Inflammatory macrophage (primary cell): Measurements from ENCODE around the gene SETD1B.

Experiments
- DNase-seq, 2 donors: peaks; one replicate each; pipeline ENCODE4 v3.0.0-alpha.2; 2020 to 2022

Gene SETD1B

DNA sequence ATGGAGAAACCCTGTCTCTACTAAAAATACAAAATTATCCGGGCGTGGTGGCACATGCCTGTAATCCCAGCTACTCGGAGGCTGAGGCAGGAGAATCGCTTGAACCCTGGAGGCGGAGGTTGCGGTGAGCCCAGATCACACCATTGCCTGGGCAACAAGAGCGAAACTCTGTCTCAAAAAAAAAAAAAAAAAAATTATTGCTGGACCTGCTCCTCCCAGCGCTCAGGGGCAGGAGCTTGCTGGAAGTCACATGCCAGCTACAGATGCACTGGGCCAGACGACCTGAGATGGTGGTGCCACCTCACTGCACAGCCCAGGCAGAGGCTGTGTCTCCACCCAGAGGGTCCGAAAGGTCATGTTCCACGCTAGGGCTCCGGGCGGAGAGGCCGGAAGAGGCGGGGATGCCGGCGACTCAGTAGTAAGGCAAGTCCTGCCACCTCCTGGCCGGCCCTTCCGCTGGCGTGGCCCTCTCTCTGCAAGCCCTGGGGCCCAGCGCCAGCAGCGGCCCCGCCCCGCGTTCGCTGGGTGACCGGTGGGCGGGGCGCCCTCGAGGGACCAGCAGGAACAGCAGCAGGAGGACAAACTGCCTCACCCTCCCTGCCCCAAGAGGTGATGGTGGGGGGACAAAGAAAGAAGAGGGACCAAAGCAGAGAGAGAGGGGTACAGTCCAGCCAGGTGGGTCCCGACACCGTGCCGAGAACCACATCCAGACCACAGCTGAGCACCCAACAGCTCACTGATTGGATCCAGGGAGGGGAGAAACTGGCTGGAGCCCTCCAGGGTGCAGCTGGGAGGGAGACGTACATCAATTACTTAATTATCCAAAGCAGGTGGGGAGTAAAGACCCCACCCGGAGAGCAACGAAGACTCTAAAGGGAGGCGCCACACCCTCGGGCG lies 6.7 kb upstream of the SETD1B start:
- DNase-seq: peak; percentile 72

DNA sequence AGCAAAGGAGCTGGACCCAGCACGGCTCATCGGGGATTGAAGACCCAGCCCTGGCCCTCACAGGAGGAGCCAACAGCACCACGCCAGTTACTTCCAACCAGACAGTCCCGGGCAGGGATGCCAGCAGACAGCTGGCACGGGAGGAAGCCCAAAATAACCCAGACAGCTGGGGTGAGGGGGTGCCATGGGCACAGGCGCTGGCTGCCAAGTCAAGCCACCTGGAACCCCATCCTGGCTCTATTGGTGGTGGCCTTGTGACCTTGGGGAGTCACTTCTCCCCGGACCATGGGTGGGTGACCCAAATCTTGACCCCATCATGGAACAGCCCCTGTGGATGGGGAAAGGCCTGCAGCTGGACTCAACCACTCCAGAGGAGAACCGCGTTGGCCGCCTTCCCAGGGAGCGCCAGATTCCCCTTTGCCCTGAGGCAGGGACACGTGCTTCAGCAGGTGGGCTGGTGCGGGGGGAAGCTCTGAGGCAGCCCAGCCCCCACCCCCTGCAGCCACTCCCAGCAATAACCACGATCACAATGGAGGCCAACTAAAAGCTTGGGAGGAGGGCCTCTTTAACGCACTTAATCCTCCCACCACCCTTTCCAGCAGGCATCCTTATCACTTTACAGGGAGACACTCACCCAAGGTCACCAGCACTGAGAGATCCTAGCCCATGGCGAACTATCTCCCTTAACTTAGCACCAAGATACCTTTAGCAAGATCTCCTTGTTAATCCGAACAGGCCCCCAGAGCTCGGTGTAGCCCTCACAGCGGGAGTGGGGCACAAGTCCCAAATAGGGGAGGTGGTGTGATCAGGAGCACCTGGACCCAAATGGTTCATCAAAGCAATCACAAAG lies 5.6 kb upstream of the SETD1B start:
- no peak for DNase-seq

DNA sequence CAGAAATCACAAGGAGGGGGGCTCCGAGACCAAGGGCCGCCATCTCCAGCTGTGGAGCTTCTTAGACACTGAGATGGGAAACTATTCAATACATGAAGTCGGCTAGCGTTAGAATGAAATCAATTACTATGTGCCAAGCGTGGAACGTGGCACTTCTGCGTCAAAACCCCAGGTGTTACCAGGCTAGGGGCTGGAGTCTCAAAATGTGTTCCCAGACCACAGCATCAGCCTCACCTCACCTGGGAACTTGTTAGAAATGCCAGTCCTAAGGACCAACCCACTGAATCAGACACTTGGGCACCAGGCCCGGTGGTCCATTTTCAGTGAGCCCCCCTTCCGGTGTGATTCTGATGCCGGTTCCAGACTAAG lies 5.0 kb upstream of the SETD1B start:
- DNase-seq: no peak

DNA sequence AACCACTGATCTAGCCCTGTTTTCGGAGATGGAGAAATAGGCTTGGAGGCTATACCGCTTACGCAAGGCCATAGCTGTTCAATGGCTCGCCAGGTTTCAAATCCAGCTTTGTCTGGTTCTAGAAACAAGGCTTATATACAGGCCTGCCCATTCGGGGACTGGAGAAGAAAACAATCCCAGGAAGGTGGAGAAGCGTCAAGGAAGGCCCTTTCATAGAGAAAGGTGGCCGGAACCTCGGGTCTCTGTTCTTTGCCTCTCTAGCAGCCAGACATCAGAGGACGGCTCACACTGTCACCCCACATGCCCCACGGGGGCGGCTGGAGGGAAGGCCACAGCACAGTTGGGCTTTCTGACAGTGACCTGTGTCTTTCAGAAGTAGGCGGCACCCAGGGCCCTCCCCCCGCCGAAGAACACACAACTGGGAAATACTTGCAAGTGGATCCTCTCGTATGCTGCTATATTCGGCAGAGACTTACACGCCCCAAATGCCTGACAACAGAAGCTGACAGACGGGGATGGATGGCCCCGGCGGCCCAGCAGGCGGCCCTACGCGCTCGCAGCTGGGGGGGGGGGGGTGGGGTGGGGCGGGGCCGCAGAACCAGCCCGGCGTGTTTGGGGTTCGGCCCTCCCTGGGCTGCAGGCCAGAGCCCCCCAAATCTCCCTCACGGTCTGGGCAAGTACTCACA lies 4.5 kb upstream of the SETD1B start:
- DNase-seq: peak; percentile 74 to 89

DNA sequence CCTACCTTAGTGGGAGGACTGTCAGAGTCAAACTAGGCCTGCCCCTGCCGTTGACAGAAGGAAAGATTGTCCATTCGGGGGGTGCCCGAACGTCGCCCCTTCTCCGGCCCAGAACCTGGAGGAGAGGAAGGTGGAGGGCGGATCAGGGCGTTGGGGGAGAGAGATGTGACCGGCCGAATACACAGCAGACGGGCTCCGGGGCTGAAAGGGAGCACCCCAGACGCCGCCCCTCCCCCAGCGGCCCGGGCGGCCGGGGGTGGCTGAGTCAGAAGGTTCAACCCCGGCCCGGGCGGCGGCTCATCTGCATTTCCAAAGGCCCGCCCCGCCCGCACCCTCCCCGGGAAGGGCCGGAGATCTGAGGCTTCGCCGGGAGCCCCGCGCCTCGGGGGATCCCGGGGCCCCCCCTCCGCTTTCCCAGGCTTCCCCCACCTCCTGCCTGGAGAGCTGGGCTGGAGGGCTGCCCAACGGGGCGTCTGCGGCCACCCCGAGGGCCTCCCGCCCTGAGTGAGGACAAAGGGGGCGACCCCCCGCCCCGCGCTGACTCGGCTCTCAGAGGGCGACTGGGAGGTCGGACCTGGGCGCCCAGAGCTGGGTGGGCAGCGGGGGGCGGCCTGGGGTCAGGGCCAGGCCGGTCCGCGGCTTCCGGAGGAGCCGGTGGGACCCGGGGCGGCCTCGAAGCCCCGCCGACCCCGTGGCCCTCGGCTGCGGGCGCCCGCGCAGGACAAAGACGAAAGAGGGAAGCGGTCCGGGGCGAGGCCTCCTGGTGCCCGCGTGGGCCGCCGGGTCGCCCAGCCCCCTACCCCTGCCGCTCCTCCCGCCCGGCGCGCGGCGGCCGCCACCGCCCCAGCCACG lies 3.7 kb upstream of the SETD1B start:
- peak; percentile 85 to 91 for DNase-seq

DNA sequence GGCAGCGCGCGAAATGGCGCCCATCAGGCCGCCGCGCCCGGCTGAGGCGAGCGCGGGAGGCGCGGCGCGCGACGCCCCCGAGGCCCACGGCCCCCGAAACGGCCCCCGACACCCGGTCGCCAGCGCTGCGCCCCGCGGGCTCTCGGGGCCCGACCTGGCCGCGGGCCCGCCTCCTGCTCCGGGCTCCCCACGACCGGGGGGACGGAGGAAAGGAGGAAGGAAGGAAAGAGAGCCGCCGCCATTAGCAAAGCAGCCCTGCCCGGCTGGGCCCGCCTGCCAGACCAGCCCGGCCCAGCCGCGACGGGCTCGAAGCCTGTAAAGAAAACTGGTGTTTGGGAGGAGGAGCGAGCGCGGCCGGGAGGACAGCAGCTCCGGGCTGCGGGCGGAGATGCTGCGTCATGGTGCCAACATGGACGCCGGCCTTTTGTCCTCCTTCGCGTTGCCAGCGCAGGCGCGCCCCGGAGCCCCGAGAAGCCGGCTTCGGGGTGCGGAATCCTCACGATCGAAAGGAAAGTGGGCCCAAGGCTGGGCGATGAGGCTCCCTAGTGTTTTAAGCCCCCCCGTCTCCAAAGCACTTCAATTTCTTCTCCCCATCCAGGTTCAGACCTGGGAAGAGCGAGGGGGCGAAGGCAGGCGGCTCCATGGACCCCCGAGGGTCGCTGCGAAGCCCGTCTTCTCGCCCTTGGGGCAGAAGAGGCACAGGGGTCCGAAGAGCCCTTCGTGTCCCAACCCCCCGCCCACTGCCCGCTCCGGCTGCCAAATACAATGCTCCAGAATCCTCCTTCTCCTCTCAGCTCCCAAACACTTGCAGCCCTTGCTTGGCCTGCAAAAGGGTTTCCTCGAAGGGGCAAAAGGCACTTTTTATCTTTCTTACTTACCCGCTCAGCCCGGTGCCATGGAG lies 2.9 kb upstream of the SETD1B start:
- DNase-seq: peak; percentile 63 to 69

DNA sequence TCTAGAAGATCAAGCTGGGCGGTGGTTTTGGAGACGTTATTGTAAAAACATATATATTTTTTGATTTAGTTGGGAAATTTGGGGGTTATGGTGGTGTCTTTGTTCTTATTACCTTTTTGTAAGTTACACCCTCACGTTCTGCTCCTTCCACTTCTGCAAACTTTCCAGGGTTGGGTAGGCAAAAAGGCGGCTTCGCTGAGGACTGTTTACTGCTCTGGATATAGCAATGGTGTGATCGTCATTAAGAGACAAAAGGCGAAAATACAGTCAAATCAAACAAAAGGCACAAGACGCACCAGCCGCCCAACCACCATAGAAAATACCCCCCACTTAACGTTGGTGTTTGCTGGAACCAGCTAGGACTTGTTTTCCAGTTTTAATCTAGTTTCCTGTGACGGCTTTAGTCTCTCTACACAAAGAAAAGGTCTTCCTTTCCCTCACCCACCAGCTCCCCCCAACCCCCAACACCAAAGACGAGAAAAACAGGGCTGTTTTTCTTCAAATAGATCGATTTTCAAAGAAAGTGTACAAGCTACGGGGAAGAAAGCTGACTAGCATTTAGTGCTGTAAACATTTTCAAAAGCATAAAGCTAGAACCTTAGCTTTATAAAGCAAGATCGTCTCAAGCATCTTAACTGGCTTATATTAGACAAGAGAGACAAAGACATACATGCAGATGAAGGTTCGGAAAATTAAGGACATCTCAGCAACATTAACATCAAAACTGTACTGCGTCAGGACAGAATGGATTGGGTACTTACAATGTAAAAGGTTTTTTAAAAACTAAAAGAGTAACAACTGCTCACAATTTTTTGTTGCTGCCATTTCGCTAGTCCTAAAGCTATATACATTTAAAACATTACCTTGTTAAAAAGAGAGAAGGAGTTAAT lies 2.0 kb upstream of the SETD1B start:
- DNase-seq: peak; percentile 59 to 61

DNA sequence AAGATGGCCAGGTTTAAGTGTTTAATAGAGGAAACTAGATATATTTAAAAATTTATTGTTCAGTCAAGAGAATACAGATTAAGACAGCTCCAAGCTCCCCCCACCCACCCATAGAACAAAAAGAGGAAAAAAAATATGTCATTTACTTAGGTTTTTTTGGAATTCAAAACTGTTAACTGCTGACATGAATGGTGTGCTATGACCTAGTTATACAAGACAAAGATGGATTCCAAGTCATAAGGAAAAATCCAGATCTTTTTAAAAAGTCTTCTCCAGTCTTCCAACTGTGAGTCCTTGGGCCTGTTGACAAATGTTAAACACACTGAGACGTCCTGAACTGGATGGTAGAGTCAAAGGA lies 1.3 kb upstream of the SETD1B start:
- no peak for DNase-seq

DNA sequence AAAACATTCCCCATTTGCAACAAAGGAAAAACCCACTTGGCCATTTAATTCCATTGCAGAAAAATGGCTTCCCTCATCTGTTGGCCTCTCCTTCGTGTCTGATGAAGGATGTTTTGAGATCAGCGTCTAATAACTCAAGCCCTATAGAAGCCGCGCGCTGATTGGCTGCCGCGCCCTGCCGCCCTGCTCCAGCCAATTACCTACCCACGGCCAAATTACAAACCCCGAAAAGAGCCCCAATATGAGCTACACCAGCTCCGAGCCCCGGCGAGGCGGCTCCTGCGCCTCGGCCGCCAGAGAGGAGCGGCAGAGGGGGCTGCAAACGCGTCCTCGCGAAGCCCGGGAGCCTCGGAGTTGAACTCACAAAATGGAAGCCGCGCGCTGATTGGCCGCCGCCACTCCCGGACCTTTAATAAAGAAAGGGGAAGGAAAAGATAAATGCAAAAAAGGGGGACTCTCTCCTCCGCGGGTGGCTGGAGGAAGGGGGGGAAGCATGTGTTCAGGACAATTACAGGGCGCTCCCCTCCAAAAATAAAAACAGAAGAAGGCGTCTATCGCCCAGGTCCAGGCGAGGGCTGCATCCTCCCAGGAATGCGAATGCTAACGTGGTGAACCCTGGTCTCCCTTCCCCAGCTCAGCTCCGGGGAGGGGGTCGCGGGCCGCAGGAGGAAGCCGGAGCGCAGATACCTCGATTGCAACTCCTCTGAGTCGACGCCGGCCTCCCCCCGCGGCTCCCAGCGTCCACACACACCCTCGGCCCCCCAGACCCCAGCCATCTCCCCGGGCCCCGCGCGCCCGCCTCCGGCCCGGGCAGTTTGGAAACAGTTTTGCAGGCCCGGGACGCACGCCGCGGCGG lies 738 bp upstream of the SETD1B start:
- DNase-seq: peak; percentile 94

DNA sequence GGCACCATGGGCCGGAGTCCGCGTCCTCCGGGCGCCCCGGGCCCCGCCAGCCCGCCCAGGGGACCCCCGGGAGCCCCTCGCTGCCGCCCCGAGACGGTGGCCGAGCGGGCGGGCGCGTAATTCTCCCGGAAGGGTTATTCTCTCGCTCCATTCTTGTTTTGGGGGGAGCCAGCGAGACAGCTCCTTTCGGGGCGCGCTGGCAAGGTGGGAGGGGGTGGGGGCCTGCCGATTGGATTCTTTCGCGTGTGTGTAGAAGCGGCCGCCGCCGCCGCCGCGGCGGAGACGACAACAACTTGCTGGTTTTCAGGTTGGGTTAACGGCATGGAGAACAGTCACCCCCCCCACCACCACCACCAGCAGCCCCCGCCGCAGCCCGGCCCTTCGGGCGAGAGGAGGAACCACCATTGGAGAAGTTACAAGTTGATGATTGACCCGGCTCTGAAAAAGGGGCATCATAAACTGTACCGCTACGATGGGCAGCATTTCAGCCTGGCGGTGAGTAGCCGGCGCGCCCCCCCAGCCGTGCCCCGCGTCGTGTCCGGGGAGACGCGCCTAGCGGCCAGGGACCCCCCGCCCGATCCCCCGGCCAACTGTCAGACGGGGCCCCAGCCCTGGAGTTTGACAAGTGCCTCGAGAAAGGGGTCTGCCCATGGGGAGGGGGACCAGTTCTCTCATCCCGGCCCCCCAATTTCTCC lies 755 bp downstream of the SETD1B start:
- DNase-seq: peak; percentile 51 to 56

DNA sequence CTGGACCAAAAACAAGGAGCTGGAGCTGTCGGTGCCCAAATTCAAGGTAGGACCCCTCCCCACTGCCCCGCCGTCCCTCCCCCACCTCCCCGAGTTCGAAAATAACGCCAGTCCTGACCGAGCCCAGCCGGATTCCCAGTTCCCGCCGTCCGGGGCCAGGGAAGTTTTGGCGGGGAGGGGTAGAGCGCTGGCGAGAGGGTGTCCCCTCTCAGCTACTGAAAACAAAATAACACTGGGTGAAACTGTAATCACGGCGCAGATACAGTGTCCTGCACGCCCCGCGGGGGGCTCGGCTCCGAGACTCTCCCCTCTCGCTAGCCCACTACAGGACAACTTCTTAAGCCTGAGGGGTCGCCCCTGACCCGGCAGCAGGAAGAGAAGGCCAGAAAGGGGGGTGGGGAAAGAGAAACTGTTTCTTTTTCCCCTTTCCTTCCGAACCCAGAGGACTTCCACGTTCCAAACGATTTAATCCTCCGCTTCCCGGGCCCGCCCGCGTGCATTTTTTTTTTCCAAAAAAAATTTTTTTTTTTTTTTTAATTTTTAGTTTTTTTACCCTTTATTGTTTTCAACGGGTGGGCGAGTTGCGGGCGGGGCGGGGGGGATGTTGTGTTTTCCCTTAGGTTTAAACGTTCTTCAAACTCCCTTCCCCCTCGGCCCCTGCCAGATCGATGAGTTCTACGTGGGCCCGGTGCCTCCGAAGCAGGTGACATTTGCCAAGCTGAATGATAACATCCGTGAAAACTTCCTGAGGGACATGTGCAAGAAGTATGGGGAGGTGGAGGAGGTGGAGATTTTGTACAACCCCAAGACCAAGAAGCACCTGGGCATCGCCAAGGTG lies 1.6 kb downstream of the SETD1B start:
- no peak for DNase-seq

DNA sequence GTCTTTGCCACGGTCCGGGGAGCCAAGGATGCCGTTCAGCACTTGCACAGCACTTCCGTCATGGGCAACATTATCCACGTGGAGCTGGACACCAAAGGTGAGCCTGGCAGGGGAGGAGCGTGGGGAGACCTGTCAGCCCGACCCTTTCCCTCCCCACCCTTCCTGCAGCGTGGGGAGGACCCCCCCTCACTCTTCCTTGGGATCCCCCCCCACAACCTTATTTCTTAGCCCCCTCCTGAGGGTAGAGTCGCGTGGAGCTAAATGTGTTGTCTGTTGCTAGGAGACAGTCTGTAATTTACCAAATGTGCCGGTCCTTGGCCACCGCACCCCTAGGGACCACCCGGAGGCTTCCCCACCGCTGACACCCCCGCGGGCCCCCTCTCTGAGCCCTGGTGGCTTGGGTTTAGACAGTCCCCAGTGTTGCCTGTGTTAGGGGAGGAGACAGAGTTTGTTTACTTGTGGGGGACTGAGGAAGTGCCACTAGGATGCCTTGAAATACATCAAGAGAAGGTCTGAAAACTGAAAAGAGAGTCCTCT lies 2.3 kb downstream of the SETD1B start:
- DNase-seq: no peak

DNA sequence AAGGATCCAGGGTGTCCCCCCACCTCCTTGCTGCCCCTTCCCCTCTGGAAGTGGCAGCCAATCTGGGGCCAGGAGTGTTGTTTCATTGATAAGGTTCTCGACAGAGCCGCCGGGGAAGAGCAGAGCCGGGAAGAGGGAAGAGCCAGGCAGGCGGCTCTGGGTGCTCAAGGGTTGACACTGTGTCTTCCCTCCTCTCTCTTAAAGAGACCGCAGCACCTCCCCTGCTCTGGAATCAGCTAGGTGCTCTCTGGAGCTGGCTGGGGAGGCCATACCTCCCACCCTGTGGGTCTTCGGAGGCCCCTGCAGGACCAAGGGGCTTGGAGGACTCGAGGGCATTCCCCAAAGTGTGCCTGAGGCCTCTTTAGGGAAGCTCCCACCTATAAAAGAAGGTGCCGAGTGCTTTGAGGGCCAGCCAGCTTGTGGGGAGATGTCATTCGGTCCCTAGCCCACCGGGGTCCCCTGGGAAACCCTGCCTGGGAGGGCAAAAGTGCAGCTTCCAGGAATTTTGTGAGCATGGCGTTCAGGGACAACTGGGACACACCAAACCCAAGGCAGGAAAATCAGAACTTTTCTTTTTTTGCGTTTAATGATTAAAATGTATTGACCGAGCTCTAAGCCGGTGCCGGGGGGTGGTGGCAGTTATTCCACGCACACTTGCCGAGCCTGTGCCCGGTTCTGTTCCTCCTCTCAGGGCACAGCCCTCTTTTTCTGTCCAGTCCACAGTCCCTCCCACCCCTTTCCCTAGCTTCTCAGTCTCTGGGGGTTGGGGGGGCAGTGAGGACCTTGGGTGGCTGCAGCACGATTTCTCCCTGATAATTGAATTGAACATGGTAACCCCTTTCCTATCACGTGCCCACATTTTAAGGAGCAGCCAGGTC lies 3.0 kb downstream of the SETD1B start:
- no peak for DNase-seq

DNA sequence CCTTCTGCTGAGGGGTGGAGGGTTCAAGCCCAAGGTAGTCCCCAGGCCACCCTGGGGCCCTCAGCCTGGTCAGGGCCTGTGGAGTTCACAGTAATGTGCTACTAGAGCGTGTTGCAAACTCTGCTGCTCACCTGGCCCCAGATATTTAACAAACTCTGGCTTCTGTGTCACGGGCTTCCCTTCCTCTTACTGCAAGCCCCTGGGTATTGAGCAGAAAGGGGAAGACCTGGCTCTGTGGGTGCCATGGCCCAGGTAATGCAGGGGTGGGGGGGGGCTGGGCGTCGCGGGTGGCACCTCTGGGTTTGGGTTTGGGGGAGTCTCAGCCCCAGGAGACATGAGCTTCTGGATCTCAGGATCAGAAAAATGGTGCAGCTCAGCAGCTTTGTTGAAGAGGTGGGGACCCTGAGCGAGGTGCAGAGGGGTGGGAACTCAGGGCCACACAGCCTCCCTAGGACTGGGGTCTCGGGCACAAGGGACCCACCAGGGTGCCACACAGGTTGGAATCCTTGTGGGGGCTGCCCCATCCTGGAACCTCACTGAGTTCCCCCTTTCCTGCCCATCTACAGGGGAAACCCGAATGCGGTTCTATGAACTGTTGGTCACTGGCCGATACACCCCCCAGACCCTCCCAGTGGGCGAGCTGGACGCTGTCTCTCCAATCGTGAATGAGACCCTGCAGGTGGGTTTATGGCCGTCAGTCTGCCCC lies 4.0 kb downstream of the SETD1B start:
- no peak for DNase-seq

DNA sequence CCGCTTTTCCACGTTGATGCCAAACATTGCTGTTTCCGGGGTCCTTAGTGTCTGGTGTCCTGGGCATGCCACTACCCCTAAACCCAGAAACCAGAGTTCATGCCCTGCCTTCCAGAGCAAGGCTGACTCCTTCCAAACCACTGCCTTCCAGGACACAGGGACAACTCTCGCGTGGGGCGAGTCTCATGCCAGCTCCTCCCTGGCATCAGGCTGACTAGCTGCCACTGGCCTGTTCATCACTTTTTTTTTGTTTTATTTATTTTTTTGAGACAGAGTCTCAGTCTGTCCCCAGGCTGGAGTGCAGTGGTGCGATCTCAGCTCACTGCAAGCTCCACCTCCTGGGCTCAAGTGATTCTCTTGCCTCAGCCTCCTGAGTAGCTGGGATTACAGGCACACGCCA lies 4.8 kb downstream of the SETD1B start:
- DNase-seq: no peak

DNA sequence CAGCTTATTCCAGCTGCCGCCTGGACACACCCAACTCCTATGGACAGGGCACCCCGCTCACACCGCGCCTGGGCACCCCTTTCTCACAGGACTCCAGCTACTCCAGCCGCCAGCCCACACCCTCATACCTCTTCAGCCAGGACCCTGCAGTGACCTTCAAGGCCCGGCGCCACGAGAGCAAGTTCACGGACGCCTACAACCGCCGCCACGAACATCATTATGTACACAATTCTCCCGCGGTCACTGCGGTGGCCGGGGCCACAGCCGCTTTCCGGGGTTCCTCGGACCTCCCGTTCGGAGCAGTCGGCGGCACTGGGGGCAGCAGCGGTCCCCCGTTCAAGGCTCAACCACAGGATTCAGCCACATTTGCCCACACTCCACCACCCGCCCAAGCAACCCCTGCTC lies 5.9 kb downstream of the SETD1B start:
- DNase-seq: no peak
